ENCODE measurements around the gene JPT2. TPM values are rescaled to one million over a fixed set of nuclear protein-coding genes. Genes with fewer than 3 reads are reported as not detected.
A peak's percentile ranks its signal among the peaks of the same experiment; 100 is the strongest.

JPT2 gene
- polyA plus RNA-seq, 3 donors, result 5.4 to 7.5 (median 5.8) TPM

- no peak overlapping the region for H3K4me3 Mint-ChIP-seq
- Histone ChIP-seq H3K79me2 (ENCODE audit: insufficient read depth, low read length) (no peaks in the 10 kb centered on the region), H3K4me1 (ENCODE audit: control insufficient read depth in 1 of 2, insufficient read depth in 2 of 2, low read length in 2 of 2) (peaks cover 0 to 5% of the 10 kb centered on the region in 2 donors), H3K27ac (ENCODE audit: low read depth in 1 of 2, low read length in 2 of 2) (no peak overlapping the region), H3K36me3 (replicated peaks in 1 of 2; ENCODE audit: control insufficient read depth in 1 of 2, insufficient read depth in 2 of 2, low read length in 2 of 2) (peaks cover 70 to 92% of the 10 kb centered on the region in 2 donors), H4K20me1 (ENCODE audit: insufficient read depth, low read length) (peaks cover 2% of the 10 kb centered on the region), H3K4me3 (replicated peaks in 1 of 3; ENCODE audit: low read depth in 2 of 3, low read length in 3 of 3) (no peak overlapping the region), H3K27me3 (ENCODE audit: control insufficient read depth in 2 of 2, insufficient read depth in 2 of 2, low read length in 2 of 2) (no peaks in the 10 kb centered on the region), H2AFZ (ENCODE audit: insufficient read depth, low read depth, low read length, poor library complexity, severe bottlenecking) (no peak overlapping the region), H3K9me3 (replicated peaks in 1 of 2; ENCODE audit: control insufficient read depth in 1 of 2, insufficient read depth in 1 of 2, low read length in 2 of 2) (no peaks in the 10 kb centered on the region), H3K9ac (ENCODE audit: insufficient read depth, low read length, poor library complexity, severe bottlenecking) (no peak overlapping the region), H3K4me2 (replicated peaks; ENCODE audit: extremely low read depth, low read length, poor library complexity, severe bottlenecking) (no peak overlapping the region)
- WGBS (ENCODE audit: insufficient coverage), result 98% methylated on average over 20 of the region's 24 CpGs
- no peaks in the 10 kb centered on the region for H3K27me3 Mint-ChIP-seq (ENCODE audit: low read depth in 3 of 3)
- TF ChIP-seq CTCF (IDR thresholded peaks at IDR 0.05), result no peak
- intact Hi-C loops (cut with micrococcal nuclease), result no loop called here
- H3K4me1 Mint-ChIP-seq, result peaks cover 7% of the 10 kb centered on the region
- no peaks in the 10 kb centered on the region for H3K9me3 Mint-ChIP-seq
- H3K36me3 Mint-ChIP-seq, result peaks cover 58 to 80% of the 10 kb centered on the region in 2 donors
- H3K27ac Mint-ChIP-seq, result peak overlapping the region in 1 of 7 donors; percentile 59
- no peak for DNase-seq
Measured at GRCh38 chr16:1656808-1657617, 21.1 kb upstream of the JPT2 start.

GRCh38 chr16:1657841-1658240 is 20.2 kb upstream of the JPT2 start:
- intact Hi-C loops (cut with micrococcal nuclease), result no loop called here
- Mint-ChIP-seq H3K4me1 (peaks cover 7% of the 10 kb centered on the region), H3K4me3 (no peak overlapping the region)

More at GRCh38 chr16:1657841-1658240, 20.2 kb upstream of the JPT2 start:
- no peak overlapping the region for H3K9ac ChIP-seq (ENCODE audit: insufficient read depth, low read length, poor library complexity, severe bottlenecking)
- H3K4me3 ChIP-seq (replicated peaks in 1 of 3; ENCODE audit: low read depth in 2 of 3, low read length in 3 of 3), result no peak overlapping the region
- no peak overlapping the region for H3K27ac ChIP-seq (ENCODE audit: low read depth in 1 of 2, low read length in 2 of 2)
- peak overlapping the region in 1 of 7 donors; percentile 37 for H3K27ac Mint-ChIP-seq
- DNase-seq, result no peak
- WGBS (ENCODE audit: insufficient coverage), result 94% methylated on average over 5 of the region's 13 CpGs
- H3K36me3 ChIP-seq (replicated peaks in 1 of 2; ENCODE audit: control insufficient read depth in 1 of 2, insufficient read depth in 2 of 2, low read length in 2 of 2), result peaks cover 70 to 92% of the 10 kb centered on the region in 2 donors
- no peaks in the 10 kb centered on the region for H3K27me3 Mint-ChIP-seq (ENCODE audit: low read depth in 3 of 3)
- H4K20me1 ChIP-seq (ENCODE audit: insufficient read depth, low read length), result no peaks in the 10 kb centered on the region
- H3K9me3 ChIP-seq (replicated peaks in 1 of 2; ENCODE audit: control insufficient read depth in 1 of 2, insufficient read depth in 1 of 2, low read length in 2 of 2), result no peaks in the 10 kb centered on the region
- TF ChIP-seq CTCF (IDR thresholded peaks at IDR 0.05), result no peak
- H3K36me3 Mint-ChIP-seq, result peaks cover 58 to 80% of the 10 kb centered on the region in 2 donors
- H2AFZ ChIP-seq (ENCODE audit: insufficient read depth, low read depth, low read length, poor library complexity, severe bottlenecking), result no peak overlapping the region
- H3K4me1 ChIP-seq (ENCODE audit: control insufficient read depth in 1 of 2, insufficient read depth in 2 of 2, low read length in 2 of 2), result peaks cover 0 to 5% of the 10 kb centered on the region in 2 donors
- no peaks in the 10 kb centered on the region for H3K9me3 Mint-ChIP-seq
- no peaks in the 10 kb centered on the region for H3K79me2 ChIP-seq (ENCODE audit: insufficient read depth, low read length)
- H3K4me2 ChIP-seq (replicated peaks; ENCODE audit: extremely low read depth, low read length, poor library complexity, severe bottlenecking), result no peak overlapping the region
- H3K27me3 ChIP-seq (ENCODE audit: control insufficient read depth in 2 of 2, insufficient read depth in 2 of 2, low read length in 2 of 2), result no peaks in the 10 kb centered on the region
